Measurements from ENCODE around the gene ZNF771. TPM values are rescaled to one million over a fixed set of nuclear protein-coding genes. Genes with fewer than 3 reads are reported as not detected.

The ZNF771 gene
- 9.0 TPM for total RNA-seq

GRCh38 chr16:30407102-30407803, at the start of gene ZNF771:
ZNF771 (plus strand) TSS chr16:30407606; CDS start chr16:30408054, 448 bp downstream.
- DNase-seq (ENCODE audit: low spot score in 2 of 2) (peak; percentile 95 to 96), FAIRE-seq (no peak)

GRCh38 chr16:30357715-30358576, 49.5 kb upstream of the ZNF771 start:
- no peak for FAIRE-seq
- DNase-seq (ENCODE audit: low spot score in 2 of 2), result no peak

GRCh38 chr16:30358577-30358936, 48.8 kb upstream of the ZNF771 start:
- no peak for FAIRE-seq
- DNase-seq (ENCODE audit: low spot score in 2 of 2), result no peak

- no peak for DNase-seq (ENCODE audit: low spot score in 2 of 2)
- no peak for FAIRE-seq
Observed at GRCh38 chr16:30358990-30359870, 48.2 kb upstream of the ZNF771 start.

GRCh38 chr16:30359871-30360170, 47.6 kb upstream of the ZNF771 start:
- DNase-seq (ENCODE audit: low spot score in 2 of 2), result no peak
- FAIRE-seq, result no peak

- FAIRE-seq, result no peak
- no peak for DNase-seq (ENCODE audit: low spot score in 2 of 2)
Observed at GRCh38 chr16:30361180-30361579, 46.2 kb upstream of the ZNF771 start.

GRCh38 chr16:30365200-30365599, 42.2 kb upstream of the ZNF771 start:
- no peak for FAIRE-seq

GRCh38 chr16:30366511-30366910, 40.9 kb upstream of the ZNF771 start:
- FAIRE-seq (no peak), DNase-seq (ENCODE audit: low spot score in 2 of 2) (no peak)

More at GRCh38 chr16:30365200-30365599, 42.2 kb upstream of the ZNF771 start:
- DNase-seq (ENCODE audit: low spot score in 2 of 2), result no peak

GRCh38 chr16:30367349-30368009, 39.9 kb upstream of the ZNF771 start:
- FAIRE-seq (no peak), DNase-seq (ENCODE audit: low spot score in 2 of 2) (no peak)

- DNase-seq (ENCODE audit: low spot score in 2 of 2) (no peak), FAIRE-seq (no peak)
Observed at GRCh38 chr16:30368122-30368791, 39.1 kb upstream of the ZNF771 start.

GRCh38 chr16:30368792-30369090, 38.7 kb upstream of the ZNF771 start:
- FAIRE-seq (no peak), DNase-seq (ENCODE audit: low spot score in 2 of 2) (no peak)

- no peak for DNase-seq (ENCODE audit: low spot score in 2 of 2)
- FAIRE-seq, result no peak
Observed at GRCh38 chr16:30369091-30369937, 38.1 kb upstream of the ZNF771 start.

- FAIRE-seq, result no peak
- no peak for DNase-seq (ENCODE audit: low spot score in 2 of 2)
Observed at GRCh38 chr16:30369938-30370455, 37.4 kb upstream of the ZNF771 start.

- DNase-seq (ENCODE audit: low spot score in 2 of 2), result peak; percentile 94 to 97
- peak; percentile 99 for FAIRE-seq
Observed at GRCh38 chr16:30370456-30371247, 36.8 kb upstream of the ZNF771 start, which contains the start of gene TBC1D10B. TBC1D10B (minus strand) TSS chr16:30370494; CDS start chr16:30370183, 311 bp downstream.

- FAIRE-seq (no peak), DNase-seq (ENCODE audit: low spot score in 2 of 2) (no peak)
Observed at GRCh38 chr16:30371248-30371816, 36.1 kb upstream of the ZNF771 start.

GRCh38 chr16:30372038-30372712, 35.2 kb upstream of the ZNF771 start:
- DNase-seq (ENCODE audit: low spot score in 2 of 2), result no peak
- no peak for FAIRE-seq

- FAIRE-seq (no peak), DNase-seq (ENCODE audit: low spot score in 2 of 2) (no peak)
Observed at GRCh38 chr16:30372725-30373124, 34.7 kb upstream of the ZNF771 start.
